ENCODE measurements around the gene ZNF69. TPM values are rescaled to one million over a fixed set of nuclear protein-coding genes. Genes with fewer than 3 reads are reported as not detected.
"Not testable (repeated sequence)": the region's sequence is repeated elsewhere in the genome, so short reads cannot be mapped to it uniquely, and the experiment has no call there.

ZNF69 gene
- total RNA-seq, 1 donor from 2014 or later: 3.7 TPM

DNA sequence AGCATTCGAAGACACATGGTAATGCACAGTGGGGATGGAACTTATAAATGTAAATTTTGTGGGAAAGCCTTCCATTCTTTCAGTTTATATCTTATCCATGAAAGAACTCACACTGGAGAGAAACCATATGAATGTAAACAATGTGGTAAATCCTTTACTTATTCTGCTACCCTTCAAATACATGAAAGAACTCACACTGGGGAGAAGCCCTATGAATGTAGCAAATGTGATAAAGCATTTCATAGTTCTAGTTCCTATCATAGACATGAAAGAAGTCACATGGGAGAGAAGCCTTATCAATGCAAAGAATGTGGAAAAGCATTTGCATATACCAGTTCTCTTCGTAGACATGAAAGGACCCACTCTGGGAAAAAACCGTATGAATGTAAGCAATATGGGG, 61.1 kb downstream of the ZNF69 start:
- Histone ChIP-seq H3K27ac (ENCODE audit: low read depth, low read length) (no peak overlapping the region), H3K27me3 (ENCODE audit: control insufficient read depth in 3 of 3, insufficient read depth in 3 of 3, low read length in 3 of 3) (no peaks in the 10 kb centered on the region), H3K4me1 (ENCODE audit: control insufficient read depth in 3 of 3, insufficient read depth in 3 of 3, low read length in 3 of 3) (no peaks in the 10 kb centered on the region), H3K36me3 (ENCODE audit: control insufficient read depth in 3 of 3, insufficient read depth in 3 of 3, low read length in 3 of 3) (peaks cover 54 to 59% (median 56%) of the 10 kb centered on the region in 3 donors), H3K4me3 (ENCODE audit: low read length in 3 of 3) (peak overlapping the region in 2 of 3 donors; percentile 8 to 34), H3K9ac (ENCODE audit: low read depth in 1 of 3, low read length in 3 of 3) (no peak overlapping the region), H3K9me3 (ENCODE audit: control insufficient read depth in 3 of 3, low read length in 3 of 3) (peaks cover 57 to 68% (median 59%) of the 10 kb centered on the region in 3 donors)

DNA sequence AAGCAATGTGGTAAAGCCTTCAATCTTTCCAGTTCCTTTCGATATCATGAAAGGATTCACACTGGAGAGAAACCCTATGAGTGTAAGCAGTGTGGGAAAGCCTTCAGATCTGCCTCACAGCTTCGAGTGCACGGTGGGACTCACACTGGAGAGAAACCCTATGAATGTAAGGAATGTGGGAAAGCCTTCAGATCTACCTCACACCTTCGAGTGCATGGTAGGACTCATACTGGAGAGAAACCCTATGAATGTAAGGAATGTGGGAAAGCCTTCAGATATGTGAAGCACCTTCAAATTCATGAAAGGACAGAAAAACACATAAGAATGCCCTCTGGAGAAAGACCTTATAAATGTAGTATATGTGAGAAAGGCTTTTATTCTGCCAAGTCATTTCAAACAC, 61.6 kb downstream of the ZNF69 start:
- Histone ChIP-seq H3K4me3 (ENCODE audit: low read length in 3 of 3) (peak overlapping the region in 2 of 3 donors; percentile 30 to 34), H3K36me3 (ENCODE audit: control insufficient read depth in 3 of 3, insufficient read depth in 3 of 3, low read length in 3 of 3) (peaks cover 50 to 59% (median 51%) of the 10 kb centered on the region in 3 donors), H3K9me3 (ENCODE audit: control insufficient read depth in 3 of 3, low read length in 3 of 3) (peaks cover 55 to 68% (median 59%) of the 10 kb centered on the region in 3 donors)

DNA sequence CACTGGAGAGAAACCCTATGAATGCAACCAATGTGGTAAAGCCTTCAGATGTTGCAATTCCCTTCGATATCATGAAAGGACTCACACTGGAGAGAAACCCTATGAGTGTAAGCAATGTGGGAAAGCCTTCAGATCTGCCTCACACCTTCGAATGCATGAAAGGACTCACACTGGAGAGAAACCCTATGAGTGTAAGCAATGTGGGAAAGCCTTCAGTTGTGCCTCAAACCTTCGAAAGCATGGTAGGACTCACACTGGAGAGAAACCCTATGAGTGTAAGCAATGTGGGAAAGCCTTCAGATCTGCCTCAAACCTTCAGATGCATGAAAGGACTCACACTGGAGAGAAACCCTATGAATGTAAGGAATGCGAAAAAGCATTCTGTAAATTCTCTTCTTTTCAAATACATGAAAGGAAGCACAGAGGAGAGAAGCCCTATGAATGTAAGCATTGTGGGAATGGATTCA, 62.1 kb downstream of the ZNF69 start:
- H3K9ac ChIP-seq (ENCODE audit: low read depth in 1 of 3, low read length in 3 of 3); H3K27ac ChIP-seq (ENCODE audit: low read depth, low read length); H3K4me1 ChIP-seq (ENCODE audit: control insufficient read depth in 3 of 3, insufficient read depth in 3 of 3, low read length in 3 of 3); H3K27me3 ChIP-seq (ENCODE audit: control insufficient read depth in 3 of 3, insufficient read depth in 3 of 3, low read length in 3 of 3): not testable (repeated sequence)
- Histone ChIP-seq H3K36me3 (ENCODE audit: control insufficient read depth in 3 of 3, insufficient read depth in 3 of 3, low read length in 3 of 3) (peaks cover 46 to 57% (median 47%) of the 10 kb centered on the region in 3 donors), H3K9me3 (ENCODE audit: control insufficient read depth in 3 of 3, low read length in 3 of 3) (peaks cover 51 to 65% (median 57%) of the 10 kb centered on the region in 3 donors), H3K4me3 (ENCODE audit: low read length in 3 of 3) (peak overlapping the region in 2 of 3 donors; percentile 30 to 34)

More for the DNA sequence above, 61.6 kb downstream of the ZNF69 start:
- no peak overlapping the region for H3K27ac ChIP-seq (ENCODE audit: low read depth, low read length)
- no peaks in the 10 kb centered on the region for H3K27me3 ChIP-seq (ENCODE audit: control insufficient read depth in 3 of 3, insufficient read depth in 3 of 3, low read length in 3 of 3)
- H3K9ac ChIP-seq (ENCODE audit: low read depth in 1 of 3, low read length in 3 of 3): no peak overlapping the region
- H3K4me1 ChIP-seq (ENCODE audit: control insufficient read depth in 3 of 3, insufficient read depth in 3 of 3, low read length in 3 of 3): no peaks in the 10 kb centered on the region

DNA sequence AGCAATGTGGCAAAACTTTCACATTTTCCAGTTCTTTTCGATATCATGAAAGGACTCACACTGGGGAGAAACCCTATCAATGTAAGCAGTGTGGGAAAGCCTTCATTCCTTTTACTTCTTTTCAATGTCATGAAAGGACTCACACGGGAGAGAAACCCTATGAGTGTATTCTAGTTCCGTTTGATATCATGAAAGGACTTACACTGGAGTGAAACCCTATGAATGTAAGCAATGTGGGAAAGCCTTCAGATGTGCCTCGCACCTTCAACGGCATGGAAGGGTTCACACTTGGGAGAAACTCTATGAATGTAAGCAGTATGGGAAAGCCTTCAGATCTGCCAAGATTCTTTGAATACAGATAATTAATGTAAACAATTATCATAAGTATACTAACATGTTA, 62.7 kb downstream of the ZNF69 start:
- H3K9ac ChIP-seq (ENCODE audit: low read depth in 1 of 3, low read length in 3 of 3): no peak overlapping the region
- H3K4me1 ChIP-seq (ENCODE audit: control insufficient read depth in 3 of 3, insufficient read depth in 3 of 3, low read length in 3 of 3): no peaks in the 10 kb centered on the region
- peaks cover 47 to 61% (median 50%) of the 10 kb centered on the region in 3 donors for H3K9me3 ChIP-seq (ENCODE audit: control insufficient read depth in 3 of 3, low read length in 3 of 3)
- H3K4me3 ChIP-seq (ENCODE audit: low read length in 3 of 3): peak overlapping the region in 2 of 3 donors; percentile 25 to 34
- H3K27me3 ChIP-seq (ENCODE audit: control insufficient read depth in 3 of 3, insufficient read depth in 3 of 3, low read length in 3 of 3): no peaks in the 10 kb centered on the region
- H3K27ac ChIP-seq (ENCODE audit: low read depth, low read length): no peak overlapping the region
- H3K36me3 ChIP-seq (ENCODE audit: control insufficient read depth in 3 of 3, insufficient read depth in 3 of 3, low read length in 3 of 3): peaks cover 43 to 55% (median 45%) of the 10 kb centered on the region in 3 donors

Other genes with a start within 250 kb of the ZNF69 start
- gene ZNF823, start 148.8 kb upstream of the ZNF69 start, total RNA-seq: 19.8 TPM
- 5.2 TPM for gene ZNF441, start 120.8 kb upstream of the ZNF69 start, total RNA-seq
- gene ZNF491, start 89.3 kb upstream of the ZNF69 start, total RNA-seq: 7.8 TPM
- 6.3 TPM for gene ZNF440, start 73.5 kb upstream of the ZNF69 start, total RNA-seq
- gene ZNF439, start 39.1 kb upstream of the ZNF69 start, total RNA-seq: 4.7 TPM
- 6.3 TPM for gene ZNF700, start 37.3 kb downstream of the ZNF69 start, total RNA-seq
- 2.1 TPM for gene ZNF763, start 77.3 kb downstream of the ZNF69 start, total RNA-seq
- gene ZNF433, start 147.9 kb downstream of the ZNF69 start, total RNA-seq: 4.2 TPM
- gene ZNF878, start 165.2 kb downstream of the ZNF69 start, total RNA-seq: 0.52 TPM
- 9.4 TPM for gene ZNF844, start 176.9 kb downstream of the ZNF69 start, total RNA-seq